ENCODE results near the gene AEBP1.

AEBP1 gene

DNA sequence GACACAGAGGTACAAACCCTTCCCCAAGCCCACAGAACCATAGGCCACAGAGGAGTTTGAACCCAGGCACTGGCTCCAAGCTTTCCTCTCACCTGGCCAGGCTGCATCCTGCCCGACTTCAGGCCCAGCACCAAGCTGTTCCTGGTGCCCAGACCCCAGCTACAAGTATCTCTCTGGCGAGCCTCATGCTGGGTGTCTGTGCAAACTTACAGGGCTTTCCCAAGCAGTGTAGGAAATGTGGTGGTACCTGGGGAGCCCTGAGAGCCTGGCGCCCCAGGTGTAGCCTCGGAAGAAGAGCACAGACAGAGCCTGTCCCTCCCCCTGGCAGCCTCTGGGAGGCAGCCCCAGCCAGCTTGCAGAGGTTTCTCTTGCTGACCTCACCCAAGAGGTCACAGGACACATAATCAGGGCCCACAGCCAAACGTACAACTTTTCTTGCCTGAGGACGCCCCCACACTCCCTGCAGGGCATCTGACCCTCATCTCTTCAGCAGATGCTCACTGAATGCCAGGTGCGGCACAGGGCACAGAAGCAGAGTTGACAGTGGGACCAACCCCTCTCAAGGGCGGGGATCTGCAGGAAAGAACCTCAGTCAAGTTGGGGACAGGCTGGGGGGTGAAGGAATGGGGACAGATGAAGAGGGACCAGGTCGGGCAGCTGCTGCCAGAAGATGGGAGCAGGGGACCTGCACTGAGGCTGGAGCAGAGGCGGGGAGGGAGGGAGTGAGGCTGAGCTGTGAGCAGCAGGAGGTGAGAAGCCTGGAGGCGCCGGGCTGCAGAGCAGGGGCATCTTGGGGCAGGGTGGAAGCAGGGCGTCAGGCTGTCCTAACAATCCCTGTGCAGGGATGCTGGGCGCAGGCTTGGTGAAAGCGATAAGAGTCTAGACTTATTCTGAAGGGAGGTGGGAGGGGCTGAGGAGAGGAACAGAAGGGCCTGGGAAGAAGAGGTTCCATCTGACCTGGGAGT, 53.3 kb downstream of the AEBP1 start:
- DNase-seq (ENCODE audit: low read depth), result no peak

DNA sequence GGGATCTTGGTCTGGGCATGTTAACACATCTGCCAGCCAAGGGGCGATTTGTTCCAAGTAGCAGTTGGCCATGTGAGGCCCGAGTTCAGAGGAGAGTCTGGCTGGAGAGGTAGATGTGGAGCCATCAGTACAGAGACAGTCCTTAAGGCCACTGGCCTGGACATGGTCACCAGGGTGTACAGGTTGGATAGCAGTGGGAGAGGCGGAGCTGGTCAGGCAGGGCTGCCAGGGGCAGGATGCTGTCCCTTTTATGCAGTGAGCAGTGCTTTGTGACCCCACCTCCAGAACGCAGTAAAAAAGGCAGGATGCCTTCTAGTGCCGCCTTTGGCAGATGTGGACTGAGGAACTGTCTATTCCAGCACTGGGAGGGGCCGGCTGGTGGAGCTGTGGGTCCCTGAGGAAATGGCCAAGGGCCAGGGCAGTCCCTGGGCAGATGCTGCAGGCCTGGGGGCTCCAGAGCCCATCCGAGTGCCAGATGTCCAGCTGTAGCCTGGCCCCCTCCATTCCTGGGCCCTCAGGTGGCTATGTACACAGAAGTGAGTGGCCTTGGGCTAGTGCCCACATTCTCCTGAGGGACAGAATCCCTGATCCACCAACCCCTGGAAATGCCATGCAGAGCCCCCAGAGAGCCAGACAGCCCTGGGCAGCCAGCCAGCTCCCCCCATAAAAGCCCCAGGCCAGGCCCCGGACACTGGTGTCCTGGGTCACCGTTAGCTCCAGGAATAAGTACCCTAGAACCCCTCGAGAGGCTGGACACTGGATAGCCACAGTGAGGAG, 54.1 kb downstream of the AEBP1 start:
- no peak for DNase-seq (ENCODE audit: low read depth)

DNA sequence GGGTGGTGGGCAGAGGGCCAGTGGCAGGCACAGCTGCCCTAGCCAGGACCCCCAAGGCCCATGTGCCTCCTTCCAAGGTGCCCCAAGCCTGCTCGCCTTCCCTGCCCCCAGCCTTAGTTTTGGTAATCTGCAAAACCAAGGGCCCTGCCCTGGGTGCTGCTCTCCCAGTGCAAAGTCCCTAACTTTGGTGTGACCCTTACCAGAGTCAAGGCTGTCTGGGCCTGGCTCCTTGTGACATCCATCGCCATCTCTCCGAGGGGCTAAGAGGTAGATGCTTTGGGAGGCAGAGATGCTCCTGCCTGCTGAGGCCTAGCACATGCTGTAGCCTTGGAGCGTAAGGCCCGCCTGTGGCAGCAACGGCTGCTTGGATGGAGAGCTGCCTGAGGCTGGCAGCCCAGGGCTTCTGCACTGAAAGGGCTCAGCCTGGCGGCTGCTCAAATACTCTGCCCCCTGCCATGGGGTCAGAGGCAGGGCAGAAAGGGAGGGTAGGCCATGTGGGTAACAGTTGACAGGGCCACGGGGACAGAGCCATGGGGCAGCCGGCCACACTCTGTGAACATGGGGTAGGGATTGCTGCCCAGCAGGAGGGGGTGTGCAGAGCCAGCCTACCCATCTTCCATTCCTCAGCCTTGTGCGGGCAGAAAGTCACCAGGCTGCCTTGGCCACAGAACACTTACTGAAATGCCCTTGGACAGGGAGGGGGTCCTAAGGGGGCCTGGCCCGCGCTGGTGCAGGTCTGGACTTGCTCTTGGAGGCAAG, 54.9 kb downstream of the AEBP1 start:
- no peak for DNase-seq (ENCODE audit: low read depth)

DNA sequence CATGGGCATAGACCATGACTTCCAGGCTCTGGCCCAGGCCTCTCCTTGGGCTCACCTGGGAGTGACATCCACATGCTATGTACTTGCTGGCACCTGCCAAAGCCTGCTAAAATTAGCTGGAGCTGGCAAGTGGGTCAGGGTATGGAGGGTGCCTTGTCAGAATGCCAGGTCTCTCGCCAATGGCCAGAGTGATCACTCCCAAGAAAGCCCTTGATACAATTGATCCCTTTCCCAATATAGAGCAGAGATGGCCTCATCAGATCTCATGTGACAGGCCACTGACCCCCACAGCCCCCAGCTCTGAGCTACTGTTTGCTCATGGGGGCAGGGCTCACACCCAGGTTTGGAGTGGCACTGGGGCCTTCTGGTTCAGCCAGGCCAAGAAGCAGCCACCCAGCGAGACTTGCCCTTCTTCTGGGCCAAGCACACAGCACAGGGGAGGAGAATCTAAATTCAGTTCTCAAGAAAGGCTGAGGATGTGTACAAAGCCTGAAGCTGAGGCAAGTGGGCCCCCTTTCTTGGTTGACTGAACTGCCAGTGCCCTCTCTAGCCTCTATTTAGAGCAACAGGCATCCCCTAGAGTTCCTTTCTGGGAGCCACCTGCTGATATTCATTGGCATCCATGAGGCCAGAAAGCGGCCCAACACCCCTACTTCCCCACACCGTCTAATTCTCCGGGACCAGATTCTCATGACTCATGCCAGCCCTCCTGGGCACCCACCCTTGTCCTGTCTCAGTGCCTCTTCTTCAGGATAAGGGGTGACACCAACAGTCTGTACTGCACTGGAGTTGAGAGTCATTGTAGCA, 55.9 kb downstream of the AEBP1 start:
- DNase-seq (ENCODE audit: low read depth), result no peak

DNA sequence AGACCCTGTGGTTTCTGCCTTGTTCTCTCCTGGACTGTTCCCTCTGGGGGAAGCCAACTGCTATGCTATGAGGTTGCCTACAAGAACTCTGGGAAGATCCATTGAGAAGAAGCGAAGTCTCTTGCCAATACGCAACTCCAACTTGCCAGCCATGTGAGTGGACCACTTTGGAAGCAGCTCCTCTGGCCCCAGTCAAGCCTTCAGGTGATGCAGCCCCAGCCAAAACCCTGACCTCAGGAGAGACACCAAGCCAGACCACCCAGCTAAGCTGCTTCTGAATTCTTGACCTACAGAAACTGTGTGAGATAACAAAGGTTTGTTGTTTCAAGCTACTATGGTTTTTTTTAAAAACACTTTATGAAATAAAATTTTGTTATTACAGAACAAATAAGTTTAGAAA, 57.2 kb downstream of the AEBP1 start:
- DNase-seq (ENCODE audit: low read depth), result no peak

DNA sequence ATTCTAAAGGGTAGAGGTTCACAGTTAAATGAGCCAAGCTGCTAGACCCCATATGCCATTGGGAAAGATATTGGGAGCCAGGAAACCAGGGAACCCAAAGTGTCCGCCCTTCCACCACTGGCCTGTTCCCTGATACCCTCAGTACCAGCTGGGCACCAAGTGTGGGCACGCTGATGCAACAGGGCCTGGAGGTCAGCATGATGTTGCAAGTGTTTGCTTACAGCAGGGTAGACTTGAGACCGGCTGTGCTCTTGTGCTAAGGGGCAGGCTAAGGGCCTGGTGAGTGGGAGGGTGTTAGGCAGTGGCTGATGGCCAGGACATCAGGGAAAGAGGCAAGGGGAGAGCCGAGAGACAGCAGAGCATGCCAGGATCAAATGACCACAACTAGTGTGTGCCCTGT, 58.0 kb downstream of the AEBP1 start:
- no peak for DNase-seq (ENCODE audit: low read depth)

DNA sequence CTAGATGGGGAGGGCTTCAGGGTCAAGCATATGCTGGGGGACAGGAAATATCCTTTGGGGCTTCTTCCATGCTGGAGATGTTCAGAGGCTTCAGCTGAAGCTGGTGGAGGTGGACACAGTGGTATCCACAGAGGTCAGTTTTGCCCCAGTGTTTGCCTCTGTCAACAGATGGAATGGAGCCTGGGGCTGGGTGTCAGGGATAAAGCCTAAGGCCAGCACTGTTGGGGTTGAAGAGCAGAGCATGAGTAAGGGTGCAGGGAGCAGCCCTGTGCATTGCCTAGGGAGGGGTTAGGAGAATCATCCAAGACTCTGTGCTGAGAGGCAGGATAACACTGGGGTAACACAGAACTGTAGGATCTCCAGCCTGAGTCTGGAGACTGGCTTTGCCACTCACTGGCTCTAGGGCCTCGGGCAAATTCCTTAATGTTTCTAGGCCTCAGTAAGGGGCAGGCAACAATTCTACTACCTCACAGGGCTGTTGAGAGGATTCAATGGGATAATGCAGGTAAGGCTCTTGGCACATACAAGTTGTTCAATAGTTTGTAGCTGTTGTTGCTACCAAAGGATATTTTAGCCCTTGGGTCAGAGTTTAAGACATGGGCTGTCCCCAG, 58.7 kb downstream of the AEBP1 start:
- no peak for DNase-seq (ENCODE audit: low read depth)

DNA sequence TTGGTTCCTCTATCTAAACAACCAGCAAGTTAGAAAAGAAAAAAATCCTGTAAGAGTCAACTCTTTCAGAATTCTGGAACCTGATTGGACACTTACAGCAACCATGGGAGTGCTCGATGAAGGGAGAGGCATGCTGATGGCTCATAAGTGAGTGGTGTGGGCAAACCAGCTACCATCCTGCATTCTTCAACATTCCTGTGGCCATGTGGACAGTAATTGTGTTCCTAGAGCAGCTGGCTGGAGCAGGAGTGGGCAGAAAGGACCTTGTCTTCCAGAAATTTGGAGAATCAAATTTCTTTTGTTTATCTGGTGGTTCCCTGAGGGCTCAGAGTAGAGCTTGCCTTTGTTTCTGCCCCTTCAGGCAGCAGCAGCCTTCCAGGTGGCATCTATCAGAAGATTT, 59.4 kb downstream of the AEBP1 start:
- DNase-seq (ENCODE audit: low read depth), result no peak

Data from activated T-helper 9 cell treated with anti-CD3 and anti-CD28 coated beads, Interleukin-2, amount 50 U/mL, for 16 hours (primary cell).